Left kidney (tissue), 8 donors: ENCODE results near the gene ECM2. TPM values are rescaled to one million over a fixed set of nuclear protein-coding genes. Genes with fewer than 3 reads are reported as not detected.
"Not testable (repeated sequence)": the region's sequence is repeated elsewhere in the genome, so short reads cannot be mapped to it uniquely, and the experiment has no call there.

Experiments used
- DNase-seq: peaks from one replicate; pipeline ENCODE4 v3.0.0-alpha.2; 2013
- long read RNA-seq, 8 donors: transcript quantifications; one replicate each; lab custom pipeline, GENCODE V29; 2026
- polyA plus RNA-seq: library from polyadenylated mRNA; unstranded; fragments of 120-200 nt; gene quantifications from one replicate; pipeline ENCODE4 v1.2.1, GENCODE V29; 2013; ENCODE audit not compliant: insufficient read length

The ECM2 gene
- polyA plus RNA-seq = 14.9 TPM
- long read RNA-seq, donor 1, partial matches to known transcripts = 0 of 3 reads
- long read RNA-seq, donor 1, other reads (novel, unspliced or antisense) = 0 of 3 reads
- long read RNA-seq, donor 2 = 0 reads
- long read RNA-seq, donor 3 = 0 reads
- long read RNA-seq, donor 4 = 0 reads
- long read RNA-seq, donor 5, partial matches to known transcripts = 0 of 3 reads
- long read RNA-seq, donor 5, other reads (novel, unspliced or antisense) = 0 of 3 reads
- long read RNA-seq, donor 6 = 0 reads
- long read RNA-seq, donor 7, partial matches to known transcripts = 0 of 2 reads
- long read RNA-seq, donor 7, other reads (novel, unspliced or antisense) = 0 of 2 reads
- long read RNA-seq, donor 8, partial matches to known transcripts = 0 of 2 reads
- long read RNA-seq, donor 8, other reads (novel, unspliced or antisense) = 0 of 2 reads

GRCh38 chr9:92535940-92536850, at the start of gene ECM2:
ECM2 (minus strand) TSS chr9:92535990; CDS start chr9:92522866, 13,124 bp downstream.
- DNase-seq = peak; percentile 50

- no peak for DNase-seq
Measured at GRCh38 chr9:92576175-92576574, 40.4 kb upstream of the ECM2 start.

- not testable (repeated sequence) for DNase-seq
Measured at GRCh38 chr9:92573612-92574011, 37.8 kb upstream of the ECM2 start.

DNA sequence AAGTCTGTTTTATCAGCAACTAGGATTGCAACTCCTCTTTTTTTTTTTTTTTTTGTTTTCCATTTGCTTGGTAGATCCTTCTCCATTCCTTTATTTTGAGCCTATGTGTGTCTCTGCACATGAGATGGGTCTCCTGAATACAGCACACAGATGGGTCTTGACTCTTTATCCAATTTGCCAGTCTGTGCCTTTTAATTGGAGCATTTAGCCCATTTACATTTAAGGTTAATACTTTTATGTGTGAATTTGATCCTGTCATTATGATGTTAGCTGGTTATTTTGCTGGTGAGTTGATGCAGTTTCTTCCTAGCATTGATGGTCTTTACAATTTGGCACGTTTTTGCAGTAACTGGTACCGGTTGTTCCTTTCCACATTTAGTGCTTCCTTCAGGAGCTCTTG, 36.1 kb upstream of the ECM2 start:
- not testable (repeated sequence) for DNase-seq

DNA sequence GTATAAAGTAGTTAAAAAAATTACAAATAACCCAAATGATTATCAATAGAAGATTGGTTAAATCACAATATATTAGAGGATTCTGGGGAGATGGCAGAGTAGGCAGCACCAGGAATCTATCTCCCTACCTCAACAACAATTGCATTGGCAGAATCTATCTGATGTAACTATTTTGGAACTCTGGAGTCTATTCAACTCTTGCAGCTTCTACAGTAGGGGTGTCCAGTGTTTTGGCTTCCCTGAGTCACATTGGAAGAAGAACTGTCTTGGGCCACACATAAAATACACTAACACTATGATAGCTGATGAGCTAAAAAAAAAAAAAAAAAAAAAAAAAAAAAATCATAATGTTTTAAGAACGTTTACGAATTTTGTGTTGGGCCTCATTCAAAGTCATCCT, 29.2 kb upstream of the ECM2 start:
- no peak for DNase-seq

DNA sequence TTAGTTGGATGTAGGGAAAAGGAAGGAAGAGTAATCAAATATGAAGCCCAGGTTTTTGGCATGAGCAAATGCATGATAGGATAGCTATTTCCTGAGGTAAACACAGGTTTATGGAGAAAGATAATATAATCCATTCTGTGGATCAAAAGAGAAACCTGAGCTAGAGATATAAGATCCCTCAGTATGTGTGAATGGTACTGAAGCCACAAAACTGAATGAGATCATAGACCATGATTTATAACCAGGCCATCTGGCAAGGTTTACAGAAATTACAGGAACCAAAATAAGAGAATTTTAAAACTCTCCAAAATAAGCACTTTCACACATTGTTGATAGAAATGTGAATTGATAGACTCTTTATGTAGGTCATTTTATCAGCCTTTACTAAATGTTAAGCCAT, 28.7 kb upstream of the ECM2 start:
- DNase-seq = no peak

DNA sequence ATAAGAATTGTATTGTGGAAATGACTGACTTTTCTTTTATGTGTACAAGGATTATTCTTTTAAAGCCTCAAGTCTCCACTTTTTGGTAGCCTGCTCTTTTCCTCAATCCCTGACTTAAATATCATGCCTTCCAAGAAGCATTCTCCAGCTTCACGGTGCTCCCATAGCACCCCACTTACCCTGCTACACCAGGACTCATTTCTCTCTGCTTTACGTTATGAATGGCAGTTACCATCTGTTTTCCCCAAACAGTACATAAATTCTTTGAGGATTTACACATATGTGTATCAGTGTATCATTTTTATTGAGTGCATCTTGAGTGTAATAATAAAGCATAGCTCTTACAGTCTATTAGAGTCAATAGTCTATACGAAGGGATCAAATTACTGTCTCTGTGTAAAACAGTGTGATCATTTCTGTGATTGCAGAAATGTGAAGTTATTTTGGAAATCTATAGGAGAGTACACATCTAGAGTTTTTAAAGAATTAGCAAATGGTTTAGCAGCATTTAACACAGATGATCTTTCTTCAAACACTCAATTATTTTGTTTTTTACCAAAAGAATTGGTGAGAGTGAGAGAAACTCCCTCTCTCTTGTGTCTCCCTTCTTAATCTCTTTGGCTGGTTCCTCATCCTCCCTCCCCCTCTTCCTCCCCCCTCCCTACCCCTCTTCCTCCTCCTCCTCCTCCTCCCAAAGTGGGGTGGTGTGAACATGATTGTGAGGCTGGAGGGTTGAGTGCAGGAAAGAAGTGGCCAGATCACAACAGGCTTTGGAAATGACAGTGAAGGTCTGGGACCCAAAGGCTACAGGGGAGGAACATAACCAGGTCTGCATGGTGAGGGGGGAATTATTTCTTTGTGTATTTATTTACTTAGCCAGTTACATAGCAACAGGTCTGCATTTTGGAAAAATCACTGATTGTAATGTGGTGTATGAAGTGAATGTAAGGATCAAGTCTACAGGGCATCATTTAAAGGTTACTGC, 27.6 kb upstream of the ECM2 start:
- DNase-seq = no peak

GRCh38 chr9:92562461-92562967, 26.7 kb upstream of the ECM2 start:
- DNase-seq = no peak

DNA sequence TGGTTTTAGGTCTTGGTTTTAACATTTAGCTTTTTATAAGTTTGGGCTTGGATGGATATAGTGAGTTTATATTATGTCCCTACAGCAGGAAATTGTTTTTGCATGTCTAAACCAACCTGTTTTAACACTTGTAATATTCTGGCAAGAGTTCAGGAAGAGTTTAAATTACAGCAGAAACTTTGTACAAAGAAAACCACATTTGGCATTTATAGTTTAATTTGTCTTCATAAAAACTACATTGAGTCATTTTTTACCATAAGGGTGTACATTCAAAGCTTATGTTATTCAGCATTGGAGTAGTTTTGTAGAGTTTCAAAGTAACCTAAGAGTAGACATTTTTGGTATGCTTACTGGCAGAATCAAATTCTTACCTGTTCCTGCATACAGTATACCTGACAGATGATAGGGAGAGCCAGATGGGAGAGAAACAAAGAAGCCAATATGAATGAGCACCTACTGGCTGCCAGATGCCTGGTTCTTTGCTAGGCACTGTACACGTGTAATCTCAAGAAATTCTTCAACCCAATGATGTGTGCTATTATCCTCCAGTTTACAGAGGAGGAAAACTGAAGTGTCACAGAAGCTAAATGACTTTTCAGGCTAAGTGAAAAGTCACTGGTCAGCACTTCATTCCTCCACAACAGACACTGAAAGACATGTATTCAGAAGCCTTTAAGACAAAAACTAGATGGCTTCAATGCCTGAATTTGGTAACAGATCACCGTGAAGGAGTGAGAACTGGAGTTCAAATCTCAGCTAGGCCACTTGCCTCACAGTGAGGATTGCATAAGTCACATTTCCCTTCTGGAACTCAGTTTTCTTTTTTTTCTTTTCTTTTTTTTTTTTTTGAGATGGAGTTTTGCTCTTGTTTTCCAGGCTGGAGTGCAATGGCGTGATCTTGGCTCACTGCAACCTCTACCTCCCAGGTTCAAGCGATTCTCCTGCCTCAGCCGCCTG, 25.9 kb upstream of the ECM2 start:
- no peak for DNase-seq

- DNase-seq = no peak
Measured at GRCh38 chr9:92558612-92559374, 23.0 kb upstream of the ECM2 start.

- DNase-seq = no peak
Measured at GRCh38 chr9:92550765-92551164, 15.0 kb upstream of the ECM2 start.

- DNase-seq = no peak
Measured at GRCh38 chr9:92547356-92547755, 11.6 kb upstream of the ECM2 start.

- no peak for DNase-seq
Measured at GRCh38 chr9:92545002-92545510, 9.3 kb upstream of the ECM2 start.

GRCh38 chr9:92543972-92544371, 8.2 kb upstream of the ECM2 start:
- DNase-seq = no peak

DNA sequence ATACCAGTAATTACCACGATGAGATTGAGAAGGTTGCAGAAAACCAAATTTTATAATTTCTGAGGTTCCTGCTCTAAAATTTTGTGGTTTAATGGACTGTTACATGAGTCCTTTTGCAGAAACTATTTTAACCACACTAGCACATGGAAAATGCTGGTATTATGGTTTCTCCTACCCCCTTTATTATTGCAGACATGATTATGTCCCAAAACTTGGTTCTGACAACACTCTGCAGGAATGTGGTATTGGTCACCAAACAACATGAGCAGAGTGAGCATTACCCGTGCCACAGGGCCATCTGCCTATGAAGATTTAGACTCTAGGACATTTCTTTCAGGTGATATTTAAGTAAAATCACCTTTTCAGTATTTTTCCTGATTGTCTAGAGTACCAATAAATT, 2.8 kb upstream of the ECM2 start:
- no peak for DNase-seq

GRCh38 chr9:92534674-92535073, 1.1 kb downstream of the ECM2 start:
- DNase-seq = no peak

DNA sequence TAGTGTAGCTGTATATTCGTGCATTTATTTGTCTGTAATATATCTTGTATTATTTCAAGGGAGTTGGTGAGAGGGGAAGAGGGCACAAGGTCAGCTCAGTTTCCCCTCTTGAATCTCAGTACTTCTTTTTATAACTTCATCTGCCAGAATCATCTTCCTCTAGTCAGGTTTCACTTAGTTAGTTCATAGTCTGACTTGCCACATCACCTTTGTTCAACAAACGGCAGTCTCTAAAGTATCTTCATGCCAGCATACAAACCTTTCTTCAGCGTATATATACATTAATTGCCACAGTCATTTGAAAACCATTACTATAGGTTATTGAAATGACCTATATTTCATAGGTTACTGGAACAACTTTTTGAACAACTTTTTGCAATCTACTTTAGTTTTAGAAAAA, 1.6 kb downstream of the ECM2 start:
- no peak for DNase-seq

- DNase-seq = no peak
Measured at GRCh38 chr9:92530893-92531292, 4.9 kb downstream of the ECM2 start.

- DNase-seq = no peak
Measured at GRCh38 chr9:92529124-92529523, 6.7 kb downstream of the ECM2 start.

GRCh38 chr9:92528522-92528849, 7.3 kb downstream of the ECM2 start:
- no peak for DNase-seq
